Stimulated activated CD4-positive, alpha-beta T cell treated with anti-CD3 and anti-CD28 coated beads, TNF-alpha, amount 100 ng/mL, for 1 hour (primary cell): ENCODE results near the gene GPC6.

ENCODE experiments used
- DNase-seq, 3 donors: peaks; one replicate each; pipeline ENCODE4 v3.0.0-alpha.2; 2020; ENCODE audit warnings: low read depth in 3 of 3, low spot score in 1 of 3

Gene GPC6

DNA sequence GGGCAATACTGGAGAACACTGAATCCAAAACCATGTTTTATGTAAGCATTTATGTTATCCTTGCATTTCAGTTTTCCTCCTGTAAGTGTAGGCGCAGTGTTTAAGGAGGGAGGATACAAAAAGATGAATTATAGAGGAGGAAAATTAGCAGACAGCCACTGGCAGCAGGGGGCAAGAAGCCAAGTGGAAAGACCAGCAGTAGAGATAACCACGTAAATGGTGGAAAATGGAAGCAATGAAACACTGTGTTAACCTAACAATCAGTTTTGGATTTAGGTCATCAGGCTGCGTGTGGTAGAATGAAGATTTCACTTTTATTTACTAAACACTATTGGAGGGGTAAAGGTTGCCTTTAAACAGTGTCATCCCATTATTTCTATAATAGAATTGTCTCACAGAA lies 447.3 kb downstream of the GPC6 start:
- DNase-seq = no peak

DNA sequence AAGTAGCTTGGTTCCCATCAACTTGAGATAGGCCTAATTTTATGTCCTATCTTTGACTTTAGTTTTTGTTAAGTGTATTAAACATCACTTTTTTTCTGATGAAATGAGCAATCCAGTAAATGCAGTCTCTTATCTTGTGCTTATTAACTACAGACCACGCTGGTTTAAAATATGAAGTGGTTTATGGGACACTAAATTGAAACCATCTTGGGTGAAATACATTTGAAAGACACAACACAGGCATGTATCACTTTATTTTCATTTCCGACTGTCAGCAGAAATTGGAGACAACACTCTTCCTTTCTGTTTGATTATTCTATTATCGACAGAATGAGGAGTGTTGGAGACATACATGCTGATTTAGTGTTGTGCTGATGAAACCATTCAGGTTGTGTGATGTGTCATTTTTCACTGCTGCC lies 447.7 kb downstream of the GPC6 start:
- DNase-seq = no peak

DNA sequence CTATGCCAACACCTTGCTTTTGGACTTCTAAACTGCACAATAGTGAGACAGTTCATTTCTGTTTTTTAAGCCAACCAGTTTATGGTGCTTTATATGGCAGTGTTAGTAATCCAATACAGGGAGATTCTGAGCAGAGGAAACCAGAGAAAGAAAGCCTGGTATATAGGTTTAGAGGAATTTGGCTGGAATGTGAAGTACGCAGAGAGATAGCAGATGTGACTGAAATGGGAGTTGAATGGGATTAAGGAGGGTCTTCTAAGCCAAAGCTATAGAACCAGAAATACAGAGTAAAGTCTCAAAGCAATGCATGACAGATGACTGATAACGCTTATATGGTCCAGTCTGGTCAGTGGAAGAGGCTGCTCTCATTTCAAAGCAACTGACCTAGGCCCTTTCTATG lies 453.7 kb downstream of the GPC6 start:
- no peak for DNase-seq

DNA sequence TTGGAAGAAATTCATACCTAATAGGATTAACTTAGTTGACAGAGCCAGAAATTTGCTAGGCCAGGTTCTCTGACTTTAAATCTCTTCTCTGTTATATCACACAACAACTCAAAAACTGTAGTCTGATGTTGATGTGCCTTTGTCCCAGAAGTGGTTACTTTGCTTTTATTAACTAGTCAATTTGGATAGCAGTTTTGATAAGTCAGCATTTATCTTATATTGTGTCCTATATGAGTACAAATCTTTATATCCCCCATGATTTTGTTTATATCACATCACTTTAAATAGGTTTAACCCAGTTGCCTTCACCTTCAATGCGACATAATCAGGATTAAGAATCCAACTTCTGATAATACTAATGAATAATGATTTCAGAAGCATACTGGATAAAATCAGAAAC lies 459.3 kb downstream of the GPC6 start:
- no peak for DNase-seq

DNA sequence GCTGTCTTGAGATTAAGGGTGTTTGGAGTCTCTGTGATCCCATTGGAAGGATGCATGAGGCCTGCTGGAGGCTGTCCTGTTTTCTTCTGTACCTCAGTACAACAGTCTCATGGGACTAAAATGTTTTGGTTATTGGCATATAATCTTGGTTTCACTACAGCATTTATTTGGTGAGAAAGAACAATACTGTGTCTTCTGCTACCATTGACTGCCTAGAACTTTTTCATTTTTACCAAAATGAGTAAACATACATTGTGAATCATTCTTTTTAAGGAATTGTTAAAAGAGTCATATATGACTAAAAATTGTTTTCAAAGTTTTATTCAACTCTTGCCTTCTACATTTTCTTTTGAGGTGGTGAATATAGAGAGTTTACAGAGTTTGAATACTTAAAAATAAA lies 459.8 kb downstream of the GPC6 start:
- DNase-seq = no peak

DNA sequence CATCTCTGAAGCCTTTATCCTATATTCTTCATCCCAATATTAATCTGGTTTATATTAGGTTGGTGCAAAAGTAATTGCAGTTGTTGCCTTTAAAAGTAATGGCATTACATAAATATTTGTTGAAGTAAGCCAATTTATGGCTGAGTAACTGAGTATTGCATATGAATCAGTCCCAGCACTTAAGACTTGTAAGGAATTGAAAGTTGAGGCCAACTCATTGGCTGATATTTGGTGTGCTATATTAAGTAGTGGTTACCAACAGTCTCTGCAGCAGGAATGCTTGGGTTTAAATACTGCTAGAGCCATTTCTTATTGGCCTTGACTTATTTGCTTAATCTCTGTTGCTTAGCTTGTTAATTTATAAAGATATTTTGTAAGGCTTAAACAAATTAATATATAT lies 460.7 kb downstream of the GPC6 start:
- DNase-seq = no peak

DNA sequence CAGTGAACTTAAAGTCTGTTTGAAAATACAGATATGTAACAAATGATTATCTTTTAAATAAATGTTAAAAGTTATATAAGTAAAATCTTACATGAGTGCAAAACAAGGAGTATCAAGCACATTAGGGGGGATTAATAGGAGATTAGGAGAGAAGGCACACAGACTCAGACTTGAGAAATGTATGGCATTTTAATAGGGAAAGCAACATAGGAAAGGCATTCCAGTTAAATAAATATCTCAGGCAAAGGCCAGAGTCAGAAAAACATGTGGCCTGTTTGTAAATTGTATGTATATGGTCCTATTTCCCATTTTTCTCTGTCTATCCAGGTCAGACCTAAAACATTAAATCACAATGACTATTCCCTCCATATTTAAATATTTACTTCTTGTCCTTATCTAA lies 462.7 kb downstream of the GPC6 start:
- DNase-seq = no peak

DNA sequence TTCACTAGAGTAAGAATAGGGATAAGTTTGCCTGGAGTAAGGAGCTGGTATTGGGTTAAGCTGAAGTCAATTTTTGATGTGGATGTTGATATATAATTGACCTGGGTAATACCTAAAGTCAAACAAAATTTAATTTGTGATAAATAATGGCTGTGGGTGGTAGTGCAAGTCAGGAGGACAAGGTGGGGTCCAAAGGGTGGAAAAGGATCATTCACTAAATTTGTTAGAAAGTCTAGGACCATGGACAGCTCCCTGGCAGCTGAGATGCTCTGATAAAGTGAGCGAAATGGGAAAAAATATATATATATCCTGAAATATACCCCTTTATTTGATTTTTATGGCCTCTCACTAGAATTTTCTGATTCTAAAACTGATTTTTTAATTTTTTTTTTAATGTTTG lies 463.5 kb downstream of the GPC6 start:
- DNase-seq = no peak

DNA sequence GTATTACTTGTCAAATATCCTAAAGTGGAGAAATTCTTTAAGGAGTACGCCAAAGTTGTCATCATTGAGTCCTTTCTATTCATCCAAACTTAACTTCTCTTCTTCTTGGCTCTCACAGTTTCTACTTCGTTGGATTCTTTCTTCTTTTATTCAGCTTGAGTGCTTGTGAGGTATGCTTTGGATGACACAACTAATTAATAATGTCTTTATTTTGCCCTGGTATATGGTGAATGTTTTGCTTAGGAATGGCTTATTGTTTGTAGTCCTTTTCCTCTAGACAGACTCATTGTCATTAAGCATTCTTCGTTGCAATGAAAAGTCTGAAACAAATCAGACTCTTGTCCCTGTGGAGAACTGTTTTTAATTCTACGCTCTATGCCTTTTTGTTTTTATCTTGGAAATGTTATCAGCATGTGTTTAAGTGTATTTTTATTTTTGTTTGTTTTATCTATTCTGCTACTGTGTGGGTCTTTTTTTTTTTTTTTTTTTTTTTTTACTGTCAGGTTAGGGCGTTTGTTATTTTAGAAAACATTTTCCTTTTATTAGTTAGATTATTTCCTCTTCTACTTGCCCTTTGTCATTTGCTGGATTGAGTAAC lies 471.5 kb downstream of the GPC6 start:
- no peak for DNase-seq

DNA sequence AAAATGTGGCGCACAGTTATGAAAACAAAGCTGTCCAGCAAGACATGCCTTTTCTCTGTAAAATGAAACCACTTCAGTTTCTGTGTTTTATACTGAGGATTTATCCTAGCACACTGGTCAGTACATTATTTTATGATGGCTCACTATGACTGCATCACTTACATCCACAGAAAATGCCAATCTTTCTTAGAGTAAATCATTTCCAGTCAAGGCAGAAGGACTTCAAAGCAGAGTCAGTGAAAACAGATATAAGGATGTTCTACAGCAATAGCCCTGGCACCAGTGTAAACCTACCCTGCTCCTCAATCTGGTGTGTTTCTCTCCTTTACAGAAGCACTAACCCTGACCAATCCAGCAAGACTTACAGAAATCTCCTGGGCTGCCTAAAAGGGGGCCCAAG lies 473.5 kb downstream of the GPC6 start:
- no peak for DNase-seq

DNA sequence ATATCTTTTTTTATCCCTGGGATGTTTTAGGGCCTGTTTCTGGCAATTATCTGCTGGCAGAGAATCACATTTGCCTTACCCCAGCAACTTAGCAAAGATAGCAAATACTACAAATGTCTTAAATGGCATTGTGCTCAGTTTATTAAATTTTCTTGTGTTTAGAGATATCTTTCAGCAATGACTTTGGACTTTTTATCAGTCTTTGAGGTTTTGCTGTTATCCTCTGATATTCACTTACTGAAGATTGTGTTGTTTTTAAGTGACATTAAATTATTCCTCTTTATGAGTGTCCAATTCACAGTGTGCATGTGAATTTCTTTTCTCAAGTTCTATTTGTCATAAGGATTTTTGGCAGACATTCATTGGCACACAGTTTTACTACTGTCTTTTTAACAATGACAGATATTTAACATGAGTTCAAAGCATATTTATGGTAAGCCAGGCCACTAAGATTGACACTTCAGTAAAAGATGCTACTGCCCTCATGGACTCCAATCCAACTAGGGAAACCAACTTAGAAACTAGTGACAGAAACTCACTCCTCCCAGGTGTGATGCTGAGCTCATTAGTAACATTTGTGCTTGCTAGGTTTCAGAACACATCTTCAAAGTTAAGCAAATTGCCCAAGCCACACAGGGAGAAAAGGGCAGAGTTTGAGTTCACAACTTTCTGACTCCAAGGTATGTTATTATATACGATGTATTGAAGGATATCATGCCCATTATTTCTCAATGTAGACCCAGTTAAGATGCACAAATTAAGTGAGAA lies 481.9 kb downstream of the GPC6 start:
- no peak for DNase-seq

DNA sequence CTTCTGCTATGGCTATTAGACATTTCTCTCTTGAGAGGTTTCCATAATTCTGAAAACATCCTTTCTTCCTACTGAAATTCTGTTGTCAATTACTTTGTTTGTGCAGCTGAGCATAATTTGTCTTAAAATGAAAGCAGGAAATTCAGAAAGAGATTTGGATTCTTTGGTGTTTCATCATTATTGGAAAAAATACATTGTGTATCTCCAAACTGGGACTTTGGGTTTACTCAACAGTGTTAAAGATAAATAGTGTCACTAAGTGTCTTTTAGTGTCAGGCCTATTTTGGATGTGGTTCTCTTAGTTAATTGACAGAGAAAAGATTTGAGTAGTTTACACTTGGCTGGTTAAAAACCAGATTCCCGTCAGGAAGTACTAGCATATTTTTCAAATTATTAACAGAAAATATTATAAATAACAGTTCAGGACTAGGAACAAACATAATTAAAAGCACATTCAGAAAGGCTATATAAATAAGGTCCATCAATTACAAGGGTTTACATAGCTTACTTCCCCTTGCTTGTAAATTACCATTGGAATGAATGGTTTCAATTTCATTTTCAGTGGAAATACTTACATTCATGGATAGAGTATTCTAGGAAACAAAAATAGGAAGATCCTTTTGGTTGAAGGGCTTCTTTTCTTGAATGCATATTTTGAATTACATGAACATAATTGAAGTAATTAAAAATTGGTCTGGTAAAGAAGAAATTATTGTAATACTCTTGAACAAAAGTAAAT lies 483.1 kb downstream of the GPC6 start:
- no peak for DNase-seq

DNA sequence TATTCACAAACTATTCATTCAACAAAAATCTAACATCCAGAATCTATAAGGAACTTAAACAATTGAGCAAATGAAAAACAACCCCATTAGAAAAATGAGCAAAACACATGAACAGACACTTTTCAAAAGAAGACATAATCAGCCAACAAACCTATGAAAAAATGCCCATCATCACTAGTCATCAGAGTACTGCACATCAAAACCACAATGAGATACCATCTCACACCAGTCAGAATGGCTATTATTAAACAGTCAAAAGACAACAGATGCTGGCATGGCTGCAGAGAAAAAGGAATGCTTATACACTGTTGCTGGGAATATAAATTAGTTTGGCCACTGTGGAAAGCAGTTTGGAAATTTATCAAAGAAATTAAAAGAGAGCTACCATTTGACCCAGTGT lies 487.6 kb downstream of the GPC6 start:
- no peak for DNase-seq

DNA sequence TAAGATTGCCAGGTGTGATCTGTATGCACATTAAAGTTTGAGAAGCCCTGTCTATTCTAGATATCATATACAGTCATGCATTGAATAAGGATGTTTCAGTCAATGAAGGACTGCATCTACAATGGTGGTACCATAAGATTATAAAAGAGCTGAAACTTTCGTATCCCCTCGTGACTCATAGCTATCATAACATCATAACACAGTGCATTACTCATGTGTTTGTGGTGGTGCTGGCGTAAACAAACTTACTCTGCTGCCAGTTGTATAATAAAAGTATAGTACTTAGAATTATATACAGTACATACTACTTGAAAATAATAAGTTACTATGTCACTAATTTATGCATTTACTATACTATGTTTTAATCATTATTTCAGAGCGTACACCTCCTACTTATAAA lies 489.3 kb downstream of the GPC6 start:
- no peak for DNase-seq

DNA sequence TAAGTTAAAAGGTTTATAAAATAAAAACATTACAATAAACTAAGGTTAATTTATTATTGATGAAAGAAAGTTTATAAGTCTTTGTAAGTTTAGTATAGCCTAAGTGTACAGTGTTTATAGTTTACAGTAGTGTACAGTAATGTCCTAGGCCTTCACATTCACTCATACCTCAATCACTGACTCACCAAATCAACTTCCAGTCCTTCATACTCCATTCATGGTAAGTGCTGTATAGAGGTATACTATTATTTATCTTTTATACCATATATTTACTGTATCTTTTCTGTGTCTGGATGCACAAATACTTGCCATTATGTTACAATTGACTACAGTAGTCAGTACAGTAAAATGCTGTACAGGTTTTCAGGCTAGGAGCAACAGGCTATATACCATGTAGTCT lies 490.0 kb downstream of the GPC6 start:
- DNase-seq = no peak

DNA sequence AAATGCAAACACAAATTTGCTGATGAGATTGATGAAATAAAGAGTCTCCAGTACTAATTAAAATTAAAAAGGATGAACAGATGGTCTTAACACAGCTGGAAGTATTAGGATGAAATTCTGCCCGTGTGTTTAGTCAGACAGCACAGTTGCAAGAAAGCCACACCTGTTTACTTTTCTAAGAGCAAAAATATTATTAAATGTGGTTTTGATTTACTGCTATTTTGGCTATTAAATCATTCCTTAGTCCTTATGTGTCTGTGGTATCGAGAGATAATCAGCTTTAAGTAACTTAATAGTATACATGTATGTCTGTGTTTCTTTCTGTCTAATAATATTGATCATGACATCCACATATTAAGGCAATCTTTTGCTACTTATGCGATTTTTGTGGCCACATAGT lies 494.9 kb downstream of the GPC6 start:
- no peak for DNase-seq

DNA sequence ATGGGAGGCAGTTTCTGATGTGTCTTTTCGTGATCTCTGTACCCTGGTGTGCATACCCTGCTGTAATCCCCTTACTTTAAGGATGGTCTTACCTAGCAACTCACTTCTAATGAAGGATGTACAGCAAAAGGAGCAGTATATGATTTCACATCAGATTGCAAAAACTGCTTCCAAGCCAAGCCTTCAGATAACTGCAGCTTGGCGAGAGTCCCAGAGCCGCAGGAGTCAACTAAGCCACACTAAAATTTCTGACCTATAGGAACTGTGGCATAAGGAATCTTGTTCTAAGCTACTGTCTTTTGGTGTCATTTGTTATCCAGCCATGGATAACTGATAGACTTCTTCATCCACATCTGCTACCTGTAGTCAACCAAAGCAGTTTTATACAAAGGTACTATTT lies 496.7 kb downstream of the GPC6 start:
- DNase-seq = no peak

DNA sequence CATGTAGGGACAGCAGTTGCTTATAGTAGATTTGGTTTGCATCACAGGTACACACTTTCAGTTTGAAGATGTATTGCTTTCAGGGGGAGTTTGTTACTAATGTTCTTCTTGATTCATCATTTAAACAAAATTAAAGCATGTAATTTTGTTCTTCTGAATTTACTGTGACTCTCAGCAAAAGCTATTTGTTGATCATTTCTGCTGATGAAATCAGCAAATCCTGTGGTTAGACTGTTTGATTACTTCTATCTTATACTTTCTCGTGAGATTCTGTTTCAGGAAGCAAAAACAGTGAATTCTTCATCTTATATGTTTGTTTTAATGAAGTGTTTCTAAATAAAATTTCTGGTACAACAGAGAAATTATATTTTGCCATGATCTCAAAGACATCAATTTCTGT lies 497.6 kb downstream of the GPC6 start:
- DNase-seq = no peak

DNA sequence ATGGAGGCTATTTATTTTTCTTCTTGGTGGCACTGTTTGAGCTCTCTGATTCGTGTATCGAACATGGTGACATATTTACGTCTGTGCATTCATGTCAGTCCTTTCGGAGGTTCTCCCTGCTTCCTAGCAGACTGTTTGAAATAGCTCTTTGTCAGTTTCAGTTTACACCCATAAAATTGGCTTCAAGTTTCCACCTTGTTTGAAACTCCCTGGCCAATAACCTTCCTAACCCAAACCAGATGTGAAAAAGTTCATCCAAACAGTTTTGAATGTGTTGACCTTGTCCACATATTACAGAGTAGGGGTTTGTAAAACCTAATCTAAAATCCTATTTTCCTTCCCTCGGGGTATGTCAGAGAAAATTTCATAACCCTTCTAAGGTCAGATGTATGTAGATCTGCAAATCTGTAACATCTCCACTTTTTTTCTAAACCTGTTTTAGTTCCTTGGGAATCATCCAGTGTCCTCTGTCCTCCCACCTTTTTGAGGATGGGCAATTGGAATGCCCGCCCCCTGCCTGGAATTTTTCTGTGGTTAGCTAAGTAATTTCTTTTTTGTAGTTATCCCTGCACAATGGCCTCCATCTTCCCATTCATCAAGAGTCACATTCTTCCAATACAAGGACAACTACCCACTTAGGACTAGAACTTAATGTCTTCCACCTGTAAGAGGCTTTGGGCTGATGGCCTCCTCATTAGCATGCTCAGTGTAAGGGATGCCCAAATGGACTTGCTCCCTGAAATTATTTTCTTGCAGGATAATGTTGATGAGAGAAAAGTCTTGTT lies 499.8 kb downstream of the GPC6 start:
- no peak for DNase-seq

DNA sequence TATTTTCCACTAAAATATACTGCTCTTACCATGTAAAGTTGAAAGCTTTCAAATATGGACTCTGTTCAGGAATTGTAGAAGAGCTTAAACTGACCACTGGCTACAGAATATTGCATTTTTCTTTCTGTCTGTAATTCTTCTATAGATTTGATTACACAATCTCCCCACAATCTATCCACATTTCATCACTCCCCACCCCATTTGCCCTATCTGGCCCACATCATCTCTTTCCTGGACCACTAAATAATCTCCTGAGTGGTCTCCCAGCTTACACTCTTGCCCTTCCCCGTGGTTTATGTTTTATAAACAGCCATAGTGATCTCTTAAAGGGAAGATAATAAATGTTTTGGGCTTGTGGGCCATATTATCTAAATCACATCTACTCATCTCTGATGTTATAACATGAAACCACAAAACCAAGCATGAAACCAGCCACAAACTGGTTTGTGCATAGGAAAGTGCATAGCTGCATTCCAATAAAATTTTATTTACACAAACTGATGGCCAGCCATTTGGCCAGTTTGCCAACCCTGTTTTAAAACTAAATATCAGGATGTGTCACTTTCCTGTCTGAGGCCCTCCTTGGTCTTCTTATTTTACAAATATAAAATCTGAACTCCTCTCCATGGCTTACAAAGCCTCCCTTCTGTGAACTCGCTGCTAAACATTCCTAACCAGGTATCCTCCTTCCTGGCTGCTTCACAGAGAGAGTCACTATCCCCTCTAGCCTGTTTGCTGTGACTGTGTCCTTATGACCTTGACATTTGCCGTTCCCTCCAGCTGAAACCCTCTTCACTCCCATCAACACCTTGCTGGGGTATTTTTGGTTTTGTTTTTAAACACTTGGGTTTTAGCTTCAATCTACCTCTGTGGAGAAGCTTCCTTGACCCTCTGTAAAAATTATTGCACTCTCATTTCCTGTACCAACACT lies 500.9 kb downstream of the GPC6 start:
- DNase-seq = no peak

DNA sequence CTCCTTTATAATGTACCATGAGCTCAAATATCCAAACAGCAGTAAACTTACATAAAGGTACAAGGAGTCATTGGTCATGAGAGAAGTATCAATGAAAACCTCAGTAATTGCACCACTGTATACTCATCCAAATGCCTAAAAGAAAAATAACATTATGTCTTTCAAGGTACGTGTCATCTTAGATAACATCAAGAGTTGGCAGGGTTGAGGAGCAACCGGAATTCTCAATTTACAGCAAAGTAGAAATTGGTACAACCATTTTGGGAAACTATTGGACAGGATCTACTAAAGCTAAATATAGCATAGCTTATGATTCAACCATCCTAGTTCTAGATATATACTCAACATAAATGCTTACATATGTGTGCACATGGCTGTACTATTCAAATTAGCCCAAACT lies 502.8 kb downstream of the GPC6 start:
- no peak for DNase-seq
